Left forelimb (tissue), 1 donor: ENCODE data around the gene DMRTC2.

Experiments
- DNase-seq: peaks from one replicate; pipeline ENCODE4 v3.0.0-alpha.2; 2018; ENCODE audit warnings: low spot score

DMRTC2 gene

DNA sequence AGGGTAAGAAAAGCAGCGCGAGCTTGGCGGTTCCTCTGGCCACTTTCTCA is at the start of gene DMRTC2:
Gene DMRTC2 (plus strand): TSS at position 42 of the 50 bp plus-strand sequence. CDS start 2,387 bp downstream, outside the sequence.
- no peak for DNase-seq

DNA sequence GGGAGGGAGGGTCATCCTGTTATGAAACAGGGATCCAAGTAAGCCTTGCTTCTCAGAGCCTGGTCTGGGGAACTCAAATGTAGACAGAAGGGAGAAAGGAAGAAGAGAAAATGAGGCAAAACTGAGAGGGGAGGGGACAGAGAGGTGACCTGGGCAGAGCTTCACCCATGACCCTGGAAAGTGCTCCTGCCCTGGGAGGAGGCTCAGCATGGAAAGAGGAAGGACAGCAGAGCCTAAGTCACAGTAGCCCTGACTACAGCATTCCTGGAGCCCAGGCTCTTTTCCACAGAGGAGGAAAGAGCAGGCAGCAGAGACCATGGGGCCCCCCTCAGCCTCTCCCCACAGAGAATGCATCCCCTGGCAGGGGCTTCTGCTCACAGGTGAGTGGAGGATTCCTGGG is 48.5 kb upstream of the DMRTC2 start, which contains the start of gene CEACAM3:
Gene CEACAM3 (plus strand): TSS at position 226 of the 400 bp plus-strand sequence. CDS start 91 bp downstream, at position 317.
- DNase-seq = no peak

DNA sequence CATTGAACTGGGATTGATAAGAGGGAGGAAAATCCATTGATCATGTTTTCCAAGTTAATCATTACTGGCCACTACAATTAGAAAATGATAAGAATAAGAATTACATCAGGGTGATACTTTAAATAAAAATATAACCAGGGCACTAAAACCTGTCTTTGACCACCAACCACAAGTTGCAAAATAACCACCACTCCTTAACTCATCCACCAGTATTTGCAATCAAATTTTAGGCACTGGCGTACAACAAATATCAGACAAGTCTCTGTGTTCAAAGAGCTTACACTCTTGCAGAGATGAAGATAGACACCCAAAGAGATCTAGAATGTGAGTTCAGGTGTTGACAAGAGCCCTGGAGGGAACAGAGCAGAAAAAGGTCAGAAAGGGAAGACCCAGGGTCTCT is 47.9 kb upstream of the DMRTC2 start:
- no peak for DNase-seq

DNA sequence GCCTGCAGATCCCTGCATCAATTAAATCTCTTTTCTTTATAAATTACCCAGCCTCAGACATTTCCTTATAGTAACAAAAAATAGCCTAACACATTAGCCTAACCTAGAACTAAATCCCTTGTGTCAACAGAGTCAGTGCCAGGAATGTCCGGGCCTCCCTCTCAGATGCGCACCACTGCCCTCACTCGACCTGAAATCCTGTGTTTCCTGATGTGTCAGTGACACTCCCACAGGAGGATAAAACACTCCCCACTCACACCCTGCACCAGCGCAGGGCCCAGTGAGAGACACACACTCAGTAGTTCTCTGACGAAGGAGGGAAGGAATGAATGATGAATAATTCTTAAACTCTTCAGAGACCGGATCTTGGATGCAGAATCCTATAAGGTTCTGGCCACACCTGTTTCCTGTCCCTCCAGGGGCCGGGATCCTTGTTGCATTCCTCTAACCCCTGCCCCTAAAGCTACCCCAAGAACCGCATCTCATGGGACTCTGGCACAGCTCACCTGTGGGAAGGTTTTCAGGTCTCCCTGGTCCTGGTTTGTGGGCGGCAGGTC is 45.3 kb upstream of the DMRTC2 start:
- DNase-seq = no peak

DNA sequence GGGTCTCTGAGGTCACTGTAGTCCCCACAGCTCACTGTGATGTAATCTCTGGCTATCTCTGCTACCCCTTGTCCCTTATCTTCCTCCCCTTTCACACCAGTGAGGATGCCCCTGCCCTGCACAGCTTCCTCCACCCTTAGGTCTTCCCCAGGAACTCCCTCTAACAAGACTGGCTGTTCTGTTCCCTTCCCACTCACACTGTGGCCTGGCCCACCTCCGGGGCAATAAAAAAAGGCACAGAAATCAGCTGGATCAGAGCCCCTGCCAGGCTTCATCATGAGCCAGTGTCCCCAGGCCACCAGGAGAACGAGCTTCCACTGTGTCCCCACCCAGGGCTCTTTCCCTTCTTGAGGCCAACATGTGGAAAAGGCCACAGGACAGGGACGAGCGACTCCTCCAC is 43.8 kb upstream of the DMRTC2 start:
- DNase-seq = no peak

DNA sequence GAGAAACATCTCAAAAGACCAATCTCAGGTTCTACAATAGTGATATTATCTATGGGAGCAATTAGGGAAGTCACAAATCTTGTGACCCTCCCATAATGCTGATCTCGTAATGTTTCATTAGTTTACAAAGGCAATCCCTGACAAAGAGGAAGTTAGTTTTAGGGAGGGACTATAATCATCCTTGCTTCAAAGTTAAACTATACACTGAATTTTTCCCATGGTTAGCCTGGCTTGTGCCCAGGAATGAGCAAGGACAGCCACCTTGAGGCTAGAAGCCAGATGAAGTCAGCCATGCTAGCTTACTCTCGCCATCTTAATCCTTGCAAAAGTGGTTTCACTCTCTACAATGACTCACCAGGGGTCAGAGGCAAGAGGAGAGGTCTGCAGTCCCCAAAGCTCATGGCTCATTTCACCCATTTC is 43.0 kb upstream of the DMRTC2 start:
- no peak for DNase-seq

DNA sequence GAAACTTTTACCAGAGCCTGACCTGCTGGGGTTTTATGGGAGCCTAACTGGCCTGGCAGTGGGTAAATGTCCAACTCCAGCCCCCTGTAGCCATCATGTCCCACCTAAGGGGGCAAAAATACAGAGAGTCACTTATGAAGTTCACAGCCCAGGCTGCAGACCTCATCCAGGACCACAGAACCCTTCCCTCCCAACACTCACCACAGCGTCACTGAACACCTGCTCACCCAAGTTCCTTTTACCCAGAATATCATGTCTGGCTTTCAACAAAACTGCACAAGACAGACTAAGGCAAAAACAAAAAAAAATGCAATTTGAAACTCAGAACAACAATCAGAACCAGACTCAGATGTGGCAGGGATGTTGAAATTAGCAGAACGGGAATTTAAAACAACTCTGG is 42.1 kb upstream of the DMRTC2 start:
- DNase-seq = no peak

DNA sequence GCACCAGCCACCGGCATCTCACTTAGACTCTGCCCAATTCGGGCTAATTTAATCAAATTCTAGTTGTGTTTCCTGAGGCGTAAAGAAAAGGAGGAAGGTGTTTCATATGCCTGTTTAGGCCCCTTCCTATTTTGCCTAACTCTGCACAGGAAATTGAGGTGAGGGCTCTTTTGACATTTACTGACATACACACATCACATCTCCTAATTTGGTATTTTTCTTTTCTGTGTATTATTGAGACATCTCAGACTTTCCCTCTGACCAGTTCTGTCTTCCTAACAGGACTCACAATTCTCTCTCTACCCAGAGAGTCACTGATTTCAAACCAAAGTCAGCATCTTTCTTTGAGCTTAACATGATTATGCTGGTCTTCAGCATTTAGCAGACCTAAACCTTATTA is 40.5 kb upstream of the DMRTC2 start:
- no peak for DNase-seq

DNA sequence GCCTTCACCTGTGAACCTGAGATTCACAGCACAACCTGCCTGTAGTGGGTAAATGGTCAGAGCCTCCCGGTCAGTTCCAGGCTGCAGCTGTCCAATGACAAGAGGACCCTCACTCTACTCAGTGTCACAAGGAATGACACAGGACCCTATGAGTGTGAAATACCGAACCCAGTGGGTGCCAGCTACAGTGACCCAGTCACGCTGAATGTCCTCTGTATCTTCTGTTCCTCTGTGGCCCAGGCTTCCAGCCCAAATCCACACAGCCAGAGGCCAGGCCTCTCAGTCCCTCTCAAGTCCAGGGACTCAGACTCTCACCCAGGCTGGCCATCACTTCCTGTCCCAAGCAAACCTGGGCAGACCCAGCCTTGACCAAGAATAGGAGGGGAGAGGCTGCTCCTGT is 37.7 kb upstream of the DMRTC2 start:
- no peak for DNase-seq

DNA sequence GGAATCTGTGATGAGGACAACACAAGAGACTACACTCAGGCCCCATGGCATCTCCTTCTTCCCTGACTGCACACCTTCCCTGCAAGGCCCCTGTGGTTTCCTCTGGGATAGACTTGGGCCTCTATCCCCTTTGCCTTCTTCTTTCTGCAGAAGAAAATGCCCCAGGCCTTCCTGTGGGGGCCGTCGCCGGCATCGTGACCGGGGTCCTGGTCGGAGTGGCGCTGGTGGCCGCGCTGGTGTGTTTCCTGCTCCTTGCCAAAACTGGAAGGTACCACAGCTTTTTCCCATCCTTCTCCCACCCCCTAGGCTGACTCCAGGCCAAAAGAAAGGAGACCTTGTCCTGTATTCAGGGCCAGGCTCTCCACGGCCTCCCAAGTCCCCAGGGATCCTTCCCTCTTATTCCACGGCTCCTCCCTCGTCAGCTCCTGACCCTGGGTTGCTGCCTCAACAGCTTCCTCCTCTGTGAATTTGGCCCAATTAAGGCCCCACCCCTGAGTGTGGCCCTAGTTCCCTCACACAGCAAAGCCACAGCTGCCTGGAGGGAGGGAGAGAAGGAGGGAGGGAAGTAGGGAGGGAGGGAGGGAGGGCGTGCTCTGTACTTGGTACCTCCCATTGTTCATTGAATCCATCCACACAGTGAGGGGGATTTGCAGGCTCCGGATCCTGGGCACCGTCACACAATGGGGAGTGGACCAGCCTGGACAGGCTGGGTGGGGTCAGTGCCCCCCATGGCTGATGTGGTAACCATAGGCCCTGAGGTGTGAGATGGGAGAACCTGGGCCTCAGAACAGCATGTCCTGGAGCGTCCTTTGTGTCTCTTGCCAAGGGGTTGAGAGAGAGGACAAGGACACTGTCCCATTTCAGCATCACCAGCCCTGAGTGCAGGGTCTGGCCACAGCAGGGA is 35.9 kb upstream of the DMRTC2 start:
- DNase-seq = no peak

DNA sequence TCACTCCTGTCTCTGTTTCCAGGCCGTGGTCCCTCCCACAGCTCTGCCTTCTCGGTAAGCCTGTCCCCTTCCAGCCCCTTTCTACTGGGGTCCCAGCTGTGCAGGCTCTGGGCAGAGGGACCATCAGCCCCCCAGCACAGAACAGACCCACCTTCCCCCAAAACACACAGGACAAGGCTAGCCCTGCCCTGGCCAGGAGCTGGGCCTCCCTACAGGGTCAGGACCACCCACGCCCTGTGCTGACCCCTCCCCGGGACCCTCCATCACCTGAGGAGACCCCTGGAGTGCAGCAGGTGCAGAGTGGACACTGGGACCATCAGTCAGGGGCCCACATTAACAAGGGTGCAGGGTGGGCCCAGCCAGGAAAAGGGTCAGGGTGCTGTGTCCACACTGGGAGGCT is 34.5 kb upstream of the DMRTC2 start:
- no peak for DNase-seq

DNA sequence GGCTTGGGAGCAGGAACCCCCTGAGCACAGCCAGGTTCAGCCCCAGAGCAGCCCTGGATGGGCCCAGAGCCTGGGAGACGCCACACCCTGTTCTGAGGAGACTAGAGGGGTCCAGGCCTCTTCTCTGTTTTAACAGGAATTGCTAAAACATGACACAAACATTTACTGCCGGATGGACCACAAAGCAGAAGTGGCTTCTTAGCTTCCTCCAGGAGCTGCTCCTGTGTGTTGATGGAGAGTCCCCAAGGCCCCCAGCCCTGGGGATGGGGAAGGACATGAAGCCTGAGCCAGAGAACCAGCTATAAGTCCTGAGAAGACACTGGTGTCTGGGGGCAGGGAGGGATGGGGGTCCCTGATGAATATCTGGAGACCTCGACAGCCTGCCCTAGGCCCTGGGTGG is 33.8 kb upstream of the DMRTC2 start:
- DNase-seq = no peak

DNA sequence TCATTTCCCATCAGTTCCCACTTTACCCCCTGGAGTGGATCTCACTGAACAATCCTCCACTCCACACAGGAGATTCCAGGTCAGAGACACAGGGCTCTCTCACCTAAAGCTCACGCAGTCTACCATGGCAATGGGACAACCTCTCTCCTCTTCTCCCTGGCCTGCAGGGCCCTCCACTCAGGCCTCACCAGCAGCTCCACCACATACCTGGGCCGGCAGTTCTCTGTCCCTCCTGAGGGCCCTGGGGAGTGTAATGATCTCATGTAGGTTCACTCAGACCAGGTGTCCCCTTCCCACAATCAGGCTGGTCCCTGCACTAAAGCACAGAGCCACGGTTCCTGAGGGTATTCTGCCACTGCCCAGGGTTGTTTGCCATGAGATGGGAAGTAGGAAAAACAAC is 32.9 kb upstream of the DMRTC2 start:
- no peak for DNase-seq

DNA sequence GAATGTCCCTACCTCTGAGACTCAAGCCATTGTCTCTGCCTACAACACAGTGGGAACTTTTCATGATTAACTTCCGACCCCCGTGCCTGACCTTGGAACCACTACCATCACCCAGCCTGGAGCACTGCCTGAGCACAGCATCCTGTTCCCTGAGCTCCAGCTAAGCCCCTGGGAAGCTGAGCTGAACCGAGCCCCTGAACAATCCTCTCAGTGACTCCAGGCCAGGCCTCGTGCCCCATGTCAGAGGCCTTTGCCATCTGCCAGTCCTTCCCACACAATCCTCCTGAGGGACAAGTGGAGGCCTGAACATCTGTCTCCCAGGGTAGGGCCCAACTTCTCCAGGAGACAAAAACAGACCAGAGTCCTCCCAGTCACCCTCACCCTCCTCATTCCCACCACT is 30.9 kb upstream of the DMRTC2 start:
- no peak for DNase-seq

DNA sequence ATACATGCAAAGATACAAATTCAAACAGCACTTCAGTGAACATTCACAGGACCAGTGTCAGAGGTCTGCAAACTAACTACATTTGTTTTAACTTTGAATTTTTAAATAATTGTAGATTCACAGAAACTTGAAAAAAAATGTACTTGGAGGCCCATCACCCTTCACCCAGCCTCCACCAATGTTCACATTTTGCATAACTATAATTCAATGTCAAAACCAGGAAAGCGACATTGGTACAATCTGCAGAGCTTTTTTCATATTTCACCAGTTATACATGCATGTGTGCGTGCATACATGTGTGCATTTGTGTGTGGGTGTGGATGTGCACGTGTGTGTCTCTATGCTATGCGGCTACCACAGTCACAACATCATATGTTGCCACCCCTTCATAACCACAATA is 29.5 kb upstream of the DMRTC2 start:
- no peak for DNase-seq

DNA sequence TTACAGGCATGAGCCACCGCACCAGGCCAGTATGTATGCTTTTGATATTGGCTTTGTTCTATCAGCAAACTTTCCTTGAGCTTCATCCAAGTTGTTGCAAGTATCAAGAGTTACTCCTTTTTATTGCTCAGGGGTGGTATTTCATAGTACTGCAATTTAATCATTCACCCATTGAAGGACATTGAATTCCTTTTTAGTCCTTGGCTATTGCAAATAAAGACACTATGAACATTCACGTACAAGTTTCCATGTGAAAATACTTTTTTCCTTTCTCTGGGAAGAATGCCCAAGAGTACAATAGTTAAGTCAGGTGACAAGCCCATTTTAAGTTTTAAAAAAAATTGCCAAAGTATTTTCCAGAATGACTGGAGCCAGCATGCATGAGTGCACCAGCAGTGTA is 28.1 kb upstream of the DMRTC2 start:
- DNase-seq = no peak

DNA sequence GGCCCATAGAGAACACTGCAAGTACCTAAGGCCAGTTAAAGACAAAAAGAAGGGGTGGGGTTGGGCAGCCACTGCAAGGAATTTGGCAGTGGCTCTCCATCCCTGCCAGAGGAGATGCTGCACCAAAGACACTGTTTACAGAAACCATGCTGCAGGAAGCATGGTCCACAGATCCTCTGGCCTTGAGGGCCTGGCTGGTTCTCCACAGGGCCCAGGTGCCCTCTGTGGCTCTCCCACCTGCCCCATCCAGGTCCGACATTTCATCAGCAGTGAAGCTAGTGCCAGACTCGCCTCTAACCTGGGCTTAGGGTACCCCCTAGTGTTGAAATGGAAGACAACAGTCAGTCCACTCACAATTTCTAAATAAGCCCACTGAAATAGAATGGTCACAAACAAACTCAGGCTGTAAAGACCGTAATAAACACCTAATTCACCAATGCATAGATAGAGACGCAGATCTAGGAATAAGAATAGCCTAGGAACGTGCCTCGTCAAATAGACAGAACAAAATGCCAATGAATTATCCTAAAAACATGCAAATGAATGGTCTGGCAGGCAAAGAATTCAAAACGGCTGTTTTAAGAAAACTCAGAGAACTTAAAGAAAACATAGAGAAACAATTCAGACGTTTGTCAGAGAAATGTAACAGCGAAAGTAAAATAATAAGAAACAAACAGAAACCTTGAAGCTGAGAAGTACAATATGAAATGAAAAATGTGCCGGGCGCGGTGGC is 23.7 kb upstream of the DMRTC2 start:
- DNase-seq = no peak

DNA sequence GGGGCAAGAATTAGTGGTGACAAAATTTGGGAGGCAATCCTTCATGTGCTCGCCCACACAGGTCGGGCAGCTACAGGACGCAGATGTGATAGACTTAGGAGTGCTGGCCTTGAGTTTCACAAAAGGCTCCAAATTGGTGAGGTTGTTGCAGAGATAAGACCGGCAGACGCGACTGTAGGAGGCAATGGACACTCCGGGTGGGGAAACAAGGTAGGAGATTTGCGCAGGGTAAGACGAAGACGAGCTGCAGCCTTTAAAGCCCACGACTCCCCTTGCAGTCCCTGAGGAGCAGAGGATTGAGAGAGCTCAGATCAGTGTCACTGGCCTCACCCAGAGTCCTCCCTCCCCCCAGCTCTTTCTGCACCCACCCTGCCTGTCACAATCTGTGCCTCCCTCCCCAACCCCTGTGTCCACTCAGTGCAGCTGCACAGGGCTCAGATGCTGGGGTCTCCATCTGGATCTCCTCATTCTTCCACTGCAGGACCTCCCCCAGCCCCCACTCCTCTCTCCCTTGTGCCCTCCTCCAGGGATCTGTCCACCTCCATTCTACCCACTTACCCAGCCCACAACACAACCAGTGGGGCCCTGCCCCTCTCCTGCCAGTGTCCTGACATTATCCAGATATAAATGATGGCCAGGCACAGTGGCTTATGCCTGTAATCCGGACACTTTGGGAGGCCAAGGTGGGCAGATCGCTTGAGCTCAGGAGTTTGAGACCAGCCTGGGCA is 6.7 kb upstream of the DMRTC2 start:
- DNase-seq = no peak

DNA sequence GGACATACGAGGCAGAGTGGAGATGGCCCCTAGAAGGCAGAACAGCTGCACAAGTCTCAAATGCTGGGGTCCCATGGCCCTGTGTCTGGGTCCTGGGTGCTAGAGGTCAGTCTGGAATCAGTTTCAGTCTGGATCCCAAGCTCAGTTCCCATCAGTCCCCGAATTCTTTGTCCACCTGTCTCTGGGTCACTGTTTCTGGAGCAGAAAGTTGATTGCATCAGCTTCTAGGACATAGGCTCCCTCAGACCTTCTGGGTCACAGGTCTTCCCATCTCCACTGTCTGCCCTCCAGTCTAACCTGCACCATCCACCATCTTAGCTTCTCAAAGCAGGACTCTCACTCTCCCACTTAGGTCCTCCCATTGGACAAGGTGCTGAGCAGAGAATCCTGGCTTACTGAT is 5.6 kb upstream of the DMRTC2 start:
- DNase-seq = no peak

DNA sequence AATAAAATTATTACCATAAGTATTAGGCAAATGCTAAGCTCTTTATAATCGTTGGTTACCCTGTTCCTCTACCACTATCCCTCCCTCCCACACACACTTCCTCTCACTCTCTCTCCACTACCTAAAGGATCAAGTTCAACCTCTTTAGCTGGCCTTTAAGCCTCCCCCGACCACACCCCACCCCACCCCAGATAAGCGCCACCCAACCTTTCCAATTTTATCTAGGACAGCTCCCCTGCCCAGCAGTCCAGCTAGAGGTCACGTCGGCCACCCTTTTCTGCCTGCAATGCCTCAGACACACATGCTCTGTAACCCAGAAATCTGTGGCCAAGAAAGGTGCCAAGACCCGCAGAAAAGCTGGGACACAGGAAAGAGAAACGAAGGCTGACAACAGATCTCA is 1.5 kb upstream of the DMRTC2 start:
- no peak for DNase-seq

DNA sequence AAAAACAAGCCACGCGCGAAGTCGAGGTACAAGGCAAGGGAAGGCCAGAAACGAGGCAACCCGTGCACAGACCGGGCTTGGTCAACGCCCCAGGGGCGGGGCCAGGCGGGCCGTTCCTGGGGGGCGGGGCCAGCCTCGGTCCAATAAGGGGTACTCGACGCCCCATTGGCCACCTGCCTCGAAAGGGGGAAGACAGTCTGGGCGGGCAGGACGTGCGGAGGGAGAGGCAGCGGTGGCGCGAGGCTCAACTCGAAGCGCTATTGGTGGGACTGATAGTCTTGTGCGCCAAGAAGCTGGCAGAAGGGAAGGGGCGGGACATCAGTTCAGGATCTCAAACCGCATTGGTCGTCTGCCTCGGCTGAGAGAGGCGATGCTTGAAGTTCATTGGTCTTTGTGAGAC is 241 bp upstream of the DMRTC2 start, which contains the start of gene LYPD4:
Gene LYPD4 (minus strand): TSS at position 83 of the 400 bp plus-strand sequence. CDS start 5,398 bp downstream, outside the sequence.
- no peak for DNase-seq

DNA sequence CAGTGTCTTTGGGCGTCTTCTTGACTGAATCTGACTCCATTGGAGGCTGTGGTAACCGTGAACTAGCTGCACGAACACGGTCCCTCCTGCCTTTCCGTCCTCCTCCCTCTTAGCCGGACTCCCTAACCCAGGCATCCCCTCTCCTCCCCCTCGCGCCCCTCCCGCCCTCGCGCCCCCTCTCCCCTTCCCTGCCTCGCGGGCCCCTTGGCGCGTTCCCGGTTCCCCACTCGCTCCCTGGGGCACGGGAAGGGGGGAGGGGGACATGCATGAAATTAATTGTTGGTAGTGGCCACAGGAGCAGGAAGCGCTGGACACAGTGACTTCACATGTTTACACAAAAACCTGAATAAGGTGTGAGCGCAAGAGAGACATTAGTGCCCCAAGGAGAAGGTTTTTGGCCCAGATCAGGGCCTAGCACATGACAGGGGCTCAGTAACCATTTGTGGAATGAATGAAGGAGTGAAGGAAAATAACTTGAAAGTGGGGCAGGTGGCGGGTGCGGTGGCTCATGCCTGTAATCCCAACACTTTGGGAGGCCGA is 279 bp downstream of the DMRTC2 start:
- DNase-seq = no peak
